Measurements from ENCODE around the gene HNRNPUL1. TPM values are rescaled to one million over a fixed set of nuclear protein-coding genes. Genes with fewer than 3 reads are reported as not detected.

The HNRNPUL1 gene
- total RNA-seq, 1 experiment from 2014 or later: 201 TPM

- Histone ChIP-seq H4K20me1 (ENCODE audit: insufficient read depth) (no peaks in the 10 kb centered on the region), H3K27me3 (ENCODE audit: insufficient read depth, low read length) (no peaks in the 10 kb centered on the region), H3K27ac (ENCODE audit: low read depth, low read length) (no peak overlapping the region), H3K4me1 (ENCODE audit: control insufficient read depth in 1 of 2, insufficient read depth in 2 of 2, low read length in 2 of 2) (peaks cover 3 to 4% of the 10 kb centered on the region in 2 experiments; a peak in 3 of 4 replicates), H3K9me3 (ENCODE audit: control insufficient read depth in 1 of 2, insufficient read depth in 1 of 2, low read depth in 1 of 2, low read length in 2 of 2) (no peaks in the 10 kb centered on the region), H3K9me2 (ENCODE audit: insufficient read depth) (no peaks in the 10 kb centered on the region), H3K79me2 (ENCODE audit: insufficient read depth, low read length) (peaks cover 22% of the 10 kb centered on the region), H3K4me2 (ENCODE audit: low read length) (no peak overlapping the region), H3K36me3 (ENCODE audit: control insufficient read depth in 1 of 2, insufficient read depth in 2 of 2, low read length in 2 of 2) (peaks cover 4 to 33% of the 10 kb centered on the region in 2 experiments; a peak in 3 of 4 replicates), H2AFZ (ENCODE audit: low read depth, low read length, poor library complexity, severe bottlenecking) (no peak overlapping the region), H3K4me3 (replicated peaks in 1 of 2; ENCODE audit: low read depth in 1 of 2, low read length in 2 of 2) (no peak overlapping the region), H3K9ac (ENCODE audit: low read length) (no peak overlapping the region)
- ChIA-PET CTCF (no interaction called here), RAD21 (ENCODE audit: low non-redundant PET in 1 of 2, low total read pairs in 2 of 2, uncharacterized antibody in 2 of 2, unreplicated experiment in 2 of 2) (no interaction called here), POLR2A (no interaction called here)
- DNase-seq (ENCODE audit: low read depth, low spot score): no peak
- no TSS peak for BruUV-seq (replicated peaks)
- intact Hi-C loops (cut with micrococcal nuclease): no loop called here
- TF ChIP-seq FOSL1 (IDR thresholded peaks at IDR 0.05; ENCODE audit: low read depth) (no peak), TCF7L2 (IDR thresholded peaks at IDR 0.05; ENCODE audit: borderline replicate concordance, extremely low read depth, insufficient read depth, insufficient read length) (no peak)
- no peak for ATAC-seq
These were observed 52.2 kb downstream of the HNRNPUL1 start for GRCh38 chr19:41316306-41316920.

- RAD21 ChIA-PET (ENCODE audit: low non-redundant PET in 1 of 2, low total read pairs in 2 of 2, uncharacterized antibody in 2 of 2, unreplicated experiment in 2 of 2): no interaction called here
- ATAC-seq: no peak
- CTCF ChIA-PET: no interaction called here
These were observed 54.7 kb downstream of the HNRNPUL1 start for GRCh38 chr19:41318696-41319499.

More at GRCh38 chr19:41318696-41319499, 54.7 kb downstream of the HNRNPUL1 start:
- TF ChIP-seq CEBPB (IDR thresholded peaks at IDR 0.05; ENCODE audit: low read depth) (no peak), POLR2AphosphoS5 (IDR thresholded peaks at IDR 0.05; ENCODE audit: low read depth, low read length) (no peak), EZH2 (IDR thresholded peaks at IDR 0.05) (no peak), CBX3 (IDR thresholded peaks at IDR 0.05; ENCODE audit: low read depth) (no peak), YY1 (IDR thresholded peaks at IDR 0.05; ENCODE audit: extremely low read depth, insufficient replicate concordance, low read depth, low read length) (no peak), FOSL1 (IDR thresholded peaks at IDR 0.05; ENCODE audit: low read depth) (no peak), ZFX (IDR thresholded peaks at IDR 0.05) (no peak), POLR2A (IDR thresholded peaks at IDR 0.05; ENCODE audit: borderline replicate concordance, extremely low read depth, insufficient read depth, insufficient read length) (no peak), ATF3 (IDR thresholded peaks at IDR 0.05) (no peak), EGR1 (IDR thresholded peaks at IDR 0.05; ENCODE audit: low read depth) (no peak), SIN3A (IDR thresholded peaks at IDR 0.05; ENCODE audit: low read depth) (no peak), TCF7L2 (IDR thresholded peaks at IDR 0.05; ENCODE audit: borderline replicate concordance, extremely low read depth, insufficient read depth, insufficient read length) (no peak), SP1 (IDR thresholded peaks at IDR 0.05; ENCODE audit: low read depth) (no peak)
- Histone ChIP-seq H3K4me2 (ENCODE audit: low read length) (no peak overlapping the region), H3K27me3 (ENCODE audit: insufficient read depth, low read length) (no peaks in the 10 kb centered on the region), H3K79me2 (ENCODE audit: insufficient read depth, low read length) (peaks cover 4% of the 10 kb centered on the region; the same call in 1 of the 2 replicates), H3K36me3 (ENCODE audit: control insufficient read depth in 1 of 2, insufficient read depth in 2 of 2, low read length in 2 of 2) (peaks cover 5 to 25% of the 10 kb centered on the region in 2 experiments; a peak in 3 of 4 replicates), H2AFZ (ENCODE audit: low read depth, low read length, poor library complexity, severe bottlenecking) (no peak overlapping the region), H3K4me3 (replicated peaks in 1 of 2; ENCODE audit: low read depth in 1 of 2, low read length in 2 of 2) (no peak overlapping the region), H3K27ac (ENCODE audit: low read depth, low read length) (no peak overlapping the region), H4K20me1 (ENCODE audit: insufficient read depth) (no peaks in the 10 kb centered on the region), H3K9me2 (ENCODE audit: insufficient read depth) (no peaks in the 10 kb centered on the region), H3K9ac (ENCODE audit: low read length) (no peak overlapping the region), H3K9me3 (ENCODE audit: control insufficient read depth in 1 of 2, insufficient read depth in 1 of 2, low read depth in 1 of 2, low read length in 2 of 2) (no peaks in the 10 kb centered on the region), H3K4me1 (ENCODE audit: control insufficient read depth in 1 of 2, insufficient read depth in 2 of 2, low read length in 2 of 2) (peaks cover 0 to 15% of the 10 kb centered on the region in 2 experiments; a peak in 2 of 4 replicates)
- no TSS peak for BruUV-seq (replicated peaks)
- intact Hi-C loops (cut with micrococcal nuclease): no loop called here
- DNase-seq (ENCODE audit: low read depth, low spot score): no peak
- POLR2A ChIA-PET: no interaction called here

All from HCT116 (cell line).